ENCODE data around the gene ABCB1. TPM values are rescaled to one million over a fixed set of nuclear protein-coding genes. Genes with fewer than 3 reads are reported as not detected.

The ABCB1 gene
- total and polyA plus RNA-seq, 2 of the 13 experiments (the other 11 are each of a cell fraction or from before 2014, with no cell fraction given), result 42.8 to 52.6 TPM

GRCh38 chr7:87463982-87464381, 136.7 kb downstream of the ABCB1 start (continued):
- TF ChIP-seq ZNF281 (CRISPR knock-in tag; IDR thresholded peaks at IDR 0.05; ENCODE audit: borderline replicate concordance), result 0 out of 2 replicates have a peak, but pooled peaks have one; percentile 35
- no peak for TF ChIP-seq ADNP (CRISPR knock-in tag; IDR thresholded peaks at IDR 0.05)
- TF ChIP-seq, protein P1, sequence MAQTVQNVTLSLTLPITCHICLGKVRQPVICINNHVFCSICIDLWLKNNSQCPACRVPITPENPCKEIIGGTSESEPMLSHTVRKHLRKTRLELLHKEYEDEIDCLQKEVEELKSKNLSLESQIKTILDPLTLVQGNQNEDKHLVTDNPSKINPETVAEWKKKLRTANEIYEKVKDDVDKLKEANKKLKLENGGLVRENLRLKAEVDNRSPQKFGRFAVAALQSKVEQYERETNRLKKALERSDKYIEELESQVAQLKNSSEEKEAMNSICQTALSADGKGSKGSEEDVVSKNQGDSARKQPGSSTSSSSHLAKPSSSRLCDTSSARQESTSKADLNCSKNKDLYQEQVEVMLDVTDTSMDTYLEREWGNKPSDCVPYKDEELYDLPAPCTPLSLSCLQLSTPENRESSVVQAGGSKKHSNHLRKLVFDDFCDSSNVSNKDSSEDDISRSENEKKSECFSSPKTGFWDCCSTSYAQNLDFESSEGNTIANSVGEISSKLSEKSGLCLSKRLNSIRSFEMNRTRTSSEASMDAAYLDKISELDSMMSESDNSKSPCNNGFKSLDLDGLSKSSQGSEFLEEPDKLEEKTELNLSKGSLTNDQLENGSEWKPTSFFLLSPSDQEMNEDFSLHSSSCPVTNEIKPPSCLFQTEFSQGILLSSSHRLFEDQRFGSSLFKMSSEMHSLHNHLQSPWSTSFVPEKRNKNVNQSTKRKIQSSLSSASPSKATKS (CRISPR knock-in tag; IDR thresholded peaks at IDR 0.05), result no peak
- no peak for TF ChIP-seq TAF15 (IDR thresholded peaks at IDR 0.05; ENCODE audit: low read depth, low read length, poor library complexity, severe bottlenecking)
- no peak for TF ChIP-seq TMF1 (CRISPR knock-in tag; IDR thresholded peaks at IDR 0.05; ENCODE audit: low read depth)
- no peak for TF ChIP-seq ZBTB25 (CRISPR knock-in tag; IDR thresholded peaks at IDR 0.05)
- TF ChIP-seq HMG20A (CRISPR knock-in tag; IDR thresholded peaks at IDR 0.05; ENCODE audit: borderline replicate concordance), result peak; percentile 91
- no peak for TF ChIP-seq ZNF646 (CRISPR knock-in tag; IDR thresholded peaks at IDR 0.05)
- TF ChIP-seq U2AF2 (IDR thresholded peaks at IDR 0.05; ENCODE audit: low read depth, low read length), result no peak
- TF ChIP-seq, protein P2, sequence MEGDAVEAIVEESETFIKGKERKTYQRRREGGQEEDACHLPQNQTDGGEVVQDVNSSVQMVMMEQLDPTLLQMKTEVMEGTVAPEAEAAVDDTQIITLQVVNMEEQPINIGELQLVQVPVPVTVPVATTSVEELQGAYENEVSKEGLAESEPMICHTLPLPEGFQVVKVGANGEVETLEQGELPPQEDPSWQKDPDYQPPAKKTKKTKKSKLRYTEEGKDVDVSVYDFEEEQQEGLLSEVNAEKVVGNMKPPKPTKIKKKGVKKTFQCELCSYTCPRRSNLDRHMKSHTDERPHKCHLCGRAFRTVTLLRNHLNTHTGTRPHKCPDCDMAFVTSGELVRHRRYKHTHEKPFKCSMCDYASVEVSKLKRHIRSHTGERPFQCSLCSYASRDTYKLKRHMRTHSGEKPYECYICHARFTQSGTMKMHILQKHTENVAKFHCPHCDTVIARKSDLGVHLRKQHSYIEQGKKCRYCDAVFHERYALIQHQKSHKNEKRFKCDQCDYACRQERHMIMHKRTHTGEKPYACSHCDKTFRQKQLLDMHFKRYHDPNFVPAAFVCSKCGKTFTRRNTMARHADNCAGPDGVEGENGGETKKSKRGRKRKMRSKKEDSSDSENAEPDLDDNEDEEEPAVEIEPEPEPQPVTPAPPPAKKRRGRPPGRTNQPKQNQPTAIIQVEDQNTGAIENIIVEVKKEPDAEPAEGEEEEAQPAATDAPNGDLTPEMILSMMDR (CRISPR knock-in tag; IDR thresholded peaks at IDR 0.05), result no peak
- no peak for TF ChIP-seq NCOA5 (CRISPR knock-in tag; IDR thresholded peaks at IDR 0.05)
- peak; percentile 77; the same call in 1 of the 2 replicates for TF ChIP-seq ZNF878 (CRISPR knock-in tag; IDR thresholded peaks at IDR 0.05)
- no peak for TF ChIP-seq SAFB2 (CRISPR knock-in tag; IDR thresholded peaks at IDR 0.05; ENCODE audit: borderline replicate concordance, low read depth)
